Stimulated activated CD8-positive, alpha-beta memory T cell treated with anti-CD3 and anti-CD28 coated beads, Interleukin-7, amount 100 ng/mL, for 1 hour (primary cell): ENCODE results near the gene PEMT.
A peak's percentile ranks its signal among the peaks of the same experiment; 100 is the strongest.
"Not testable (repeated sequence)": the region's sequence is repeated elsewhere in the genome, so short reads cannot be mapped to it uniquely, and the experiment has no call there.

Source experiments
- DNase-seq, 2 donors: peaks; one replicate each; pipeline ENCODE4 v3.0.0-alpha.2; 2020; ENCODE audit warnings: low read depth in 2 of 2

The PEMT gene

GRCh38 chr17:17487998-17488397 is 103.5 kb downstream of the PEMT start:
- no peak for DNase-seq

- not testable (repeated sequence) for DNase-seq
Measured at GRCh38 chr17:17486416-17486815, 105.1 kb downstream of the PEMT start.

GRCh38 chr17:17485420-17485819 is 106.1 kb downstream of the PEMT start:
- no peak for DNase-seq

GRCh38 chr17:17484451-17484899 is 107.0 kb downstream of the PEMT start:
- no peak for DNase-seq

- DNase-seq = no peak
Measured at GRCh38 chr17:17481860-17482259, 109.6 kb downstream of the PEMT start.

- DNase-seq = no peak
Measured at GRCh38 chr17:17480593-17481148, 110.8 kb downstream of the PEMT start.

- no peak for DNase-seq
Measured at GRCh38 chr17:17479209-17479608, 112.3 kb downstream of the PEMT start.

- DNase-seq = peak; percentile 91 to 93
Measured at GRCh38 chr17:17476865-17477467, 114.5 kb downstream of the PEMT start, which contains the start of gene MED9. TSS of gene MED9 (plus strand) at chr17:17477000. CDS start at chr17:17477042, 42 bp downstream.

GRCh38 chr17:17474341-17474740 is 117.2 kb downstream of the PEMT start:
- no peak for DNase-seq

- no peak for DNase-seq
Measured at GRCh38 chr17:17472333-17472920, 119.1 kb downstream of the PEMT start.

- DNase-seq = no peak
Measured at GRCh38 chr17:17469996-17470395, 121.5 kb downstream of the PEMT start.

GRCh38 chr17:17469358-17469757 is 122.2 kb downstream of the PEMT start:
- no peak for DNase-seq

- no peak for DNase-seq
Measured at GRCh38 chr17:17468217-17469010, 123.1 kb downstream of the PEMT start.

- no peak for DNase-seq
Measured at GRCh38 chr17:17467720-17468119, 123.8 kb downstream of the PEMT start.

- DNase-seq = no peak
Measured at GRCh38 chr17:17467016-17467415, 124.5 kb downstream of the PEMT start.

GRCh38 chr17:17466511-17466910 is 125.0 kb downstream of the PEMT start:
- DNase-seq = no peak

GRCh38 chr17:17465878-17466277 is 125.6 kb downstream of the PEMT start:
- not testable (repeated sequence) for DNase-seq

- DNase-seq = no peak
Measured at GRCh38 chr17:17463821-17464220, 127.7 kb downstream of the PEMT start.

GRCh38 chr17:17462048-17462824 is 129.3 kb downstream of the PEMT start:
- DNase-seq = no peak

GRCh38 chr17:17460038-17460437 is 131.5 kb downstream of the PEMT start:
- DNase-seq = no peak

GRCh38 chr17:17457680-17458079 is 133.8 kb downstream of the PEMT start:
- DNase-seq = no peak

- no peak for DNase-seq
Measured at GRCh38 chr17:17456251-17456650, 135.3 kb downstream of the PEMT start.
